SIG-M5 treated with dmso at 0.1 percent for 504 hours (cell line): ENCODE data around the gene DDX39B.
"Not testable (repeated sequence)": the region's sequence is repeated elsewhere in the genome, so short reads cannot be mapped to it uniquely, and the experiment has no call there.

Experiments used
- DNase-seq: peaks from one replicate; lab custom pipeline; 2025; ENCODE audit not compliant: unreplicated experiment; lab: John Stamatoyannopoulos, UW

The DDX39B gene

GRCh38 chr6:31529329-31530150 is 12.3 kb downstream of the DDX39B start:
- DNase-seq, result no peak

GRCh38 chr6:31528821-31529328 is 12.9 kb downstream of the DDX39B start, which contains the start of gene MCCD1:
Gene MCCD1 (plus strand): TSS chr6:31528962. CDS start chr6:31529015, 53 bp downstream.
- DNase-seq, result no peak

- DNase-seq, result no peak
Measured at GRCh38 chr6:31528307-31528777, 13.5 kb downstream of the DDX39B start.

GRCh38 chr6:31525932-31526591 is 15.7 kb downstream of the DDX39B start:
- DNase-seq, result no peak

GRCh38 chr6:31525553-31525931 is 16.3 kb downstream of the DDX39B start:
- no peak for DNase-seq

- no peak for DNase-seq
Measured at GRCh38 chr6:31521835-31522234, 20.0 kb downstream of the DDX39B start.

- no peak for DNase-seq
Measured at GRCh38 chr6:31513456-31514165, 28.2 kb downstream of the DDX39B start.

GRCh38 chr6:31510007-31510406 is 31.8 kb downstream of the DDX39B start:
- DNase-seq, result peak; percentile 47

GRCh38 chr6:31509036-31509435 is 32.8 kb downstream of the DDX39B start:
- not testable (repeated sequence) for DNase-seq

GRCh38 chr6:31502586-31502985 is 39.2 kb downstream of the DDX39B start:
- DNase-seq, result no peak

GRCh38 chr6:31499648-31500047 is 42.2 kb downstream of the DDX39B start:
- not testable (repeated sequence) for DNase-seq

GRCh38 chr6:31498748-31499147 is 43.1 kb downstream of the DDX39B start:
- no peak for DNase-seq

- peak; percentile 85 for DNase-seq
Measured at GRCh38 chr6:31497531-31498476, 44.0 kb downstream of the DDX39B start, which contains the start of gene MICB. Gene MICB (plus strand): TSS chr6:31498145. CDS start chr6:31498194, 49 bp downstream.

- not testable (repeated sequence) for DNase-seq
Measured at GRCh38 chr6:31496826-31497225, 45.0 kb downstream of the DDX39B start.

GRCh38 chr6:31495580-31495979 is 46.2 kb downstream of the DDX39B start:
- no peak for DNase-seq

- peak; percentile 75 for DNase-seq
Measured at GRCh38 chr6:31493875-31494694, 47.7 kb downstream of the DDX39B start.

- not testable (repeated sequence) for DNase-seq
Measured at GRCh38 chr6:31493550-31493874, 48.3 kb downstream of the DDX39B start.

- DNase-seq, result no peak
Measured at GRCh38 chr6:31490115-31490873, 51.5 kb downstream of the DDX39B start.

GRCh38 chr6:31489086-31489485 is 52.7 kb downstream of the DDX39B start:
- no peak for DNase-seq
